Chondrocyte (in vitro differentiated cells): ENCODE data around the gene DCAF4L1. TPM values are rescaled to one million over a fixed set of nuclear protein-coding genes. Genes with fewer than 3 reads are reported as not detected.

ENCODE experiments used
- DNase-seq: peaks from one replicate; pipeline ENCODE4 v3.0.0; 2021; ENCODE audit warnings: mixed read lengths, low spot score
- H3K27ac Mint-ChIP-seq: one replicate; pipeline ENCODE4 v1.8.0; 2021; ENCODE audit warnings: mild to moderate bottlenecking, moderate library complexity, mixed read lengths; ENCODE audit not compliant: unreplicated experiment
- H3K27me3 Mint-ChIP-seq: 2 replicates; pipeline ENCODE4 v1.8.0; 2021; ENCODE audit warnings: low read depth, mixed read lengths
- H3K36me3 Mint-ChIP-seq: 2 replicates; pipeline ENCODE4 v1.8.0; 2021; ENCODE audit warnings: low read depth, mixed read lengths
- H3K4me1 Mint-ChIP-seq: 2 replicates; pipeline ENCODE4 v1.8.0; 2021; ENCODE audit warnings: low read depth, mild to moderate bottlenecking, mixed read lengths
- H3K4me3 Mint-ChIP-seq: one replicate; pipeline ENCODE4 v1.8.0; 2021; ENCODE audit warnings: mild to moderate bottlenecking, moderate library complexity, mixed read lengths; ENCODE audit not compliant: unreplicated experiment
- H3K9me3 Mint-ChIP-seq: 2 replicates; pipeline ENCODE4 v1.8.0; 2021; ENCODE audit warnings: low read depth, mixed read lengths
- CTCF ChIP-seq: fragments of 200-600 bp; sonication (generic); IDR thresholded peaks from 2 replicates; pipeline ENCODE4 v1.5.0; 2021; ENCODE audit warnings: antibody characterized with exemption, mild to moderate bottlenecking, moderate library complexity
- long read RNA-seq: library from polyadenylated mRNA; stranded (forward); transcript quantifications from one replicate; pipeline ENCODE4 v2.0.0, GENCODE V29; 2021
- total RNA-seq: library from RNA; stranded (reverse); gene quantifications from 3 replicates; pipeline ENCODE4 v1.2.1, GENCODE V29; 2021

The DCAF4L1 gene
- total RNA-seq = 0.10 to 0.24 TPM in 2 of 3 replicates, not detected in the other
- long read RNA-seq = 0 reads

GRCh38 chr4:41981456-41981855 lies at the start of gene DCAF4L1:
TSS of gene DCAF4L1 (plus strand) at chr4:41981756. CDS start at chr4:41981793, 37 bp downstream.
- TF ChIP-seq CTCF = no peak
- Mint-ChIP-seq H3K36me3 (no peaks in the 10 kb centered on the region), H3K9me3 (no peaks in the 10 kb centered on the region)

GRCh38 chr4:41932988-41933387 lies 48.6 kb upstream of the DCAF4L1 start:
- no peak overlapping the region for H3K27ac Mint-ChIP-seq
- H3K36me3 Mint-ChIP-seq = no peaks in the 10 kb centered on the region
- H3K4me3 Mint-ChIP-seq = no peak overlapping the region
- peaks cover 30% of the 10 kb centered on the region for H3K4me1 Mint-ChIP-seq
- no peak for TF ChIP-seq CTCF
- DNase-seq = no peak
- H3K9me3 Mint-ChIP-seq = peaks cover 4% of the 10 kb centered on the region
- peaks cover 27% of the 10 kb centered on the region for H3K27me3 Mint-ChIP-seq

More at GRCh38 chr4:41981456-41981855, at the start of gene DCAF4L1:
- H3K4me3 Mint-ChIP-seq = no peak within 1 kb of the TSS
- H3K27ac Mint-ChIP-seq = no peak within 1 kb of the TSS
- no peaks in the 10 kb centered on the region for H3K4me1 Mint-ChIP-seq
- no peak for DNase-seq
- no peaks in the 10 kb centered on the region for H3K27me3 Mint-ChIP-seq

- Mint-ChIP-seq H3K27me3 (peaks cover 22% of the 10 kb centered on the region), H3K27ac (no peak overlapping the region), H3K36me3 (no peaks in the 10 kb centered on the region), H3K4me1 (peaks cover 30% of the 10 kb centered on the region), H3K9me3 (peaks cover 4% of the 10 kb centered on the region), H3K4me3 (no peak overlapping the region)
- no peak for DNase-seq
- TF ChIP-seq CTCF = no peak
Observed at GRCh38 chr4:41933997-41934503, 47.5 kb upstream of the DCAF4L1 start.

- no peak for DNase-seq
- Mint-ChIP-seq H3K36me3 (no peaks in the 10 kb centered on the region), H3K9me3 (peaks cover 4% of the 10 kb centered on the region), H3K27ac (no peak overlapping the region), H3K4me3 (peak overlapping the region; percentile 99), H3K4me1 (peaks cover 30% of the 10 kb centered on the region), H3K27me3 (peaks cover 19% of the 10 kb centered on the region)
- no peak for TF ChIP-seq CTCF
Observed at GRCh38 chr4:41934514-41934900, 47.0 kb upstream of the DCAF4L1 start.

- Mint-ChIP-seq H3K9me3 (peaks cover 4% of the 10 kb centered on the region), H3K27me3 (peaks cover 14% of the 10 kb centered on the region), H3K36me3 (peaks cover 4% of the 10 kb centered on the region), H3K4me1 (peaks cover 30% of the 10 kb centered on the region), H3K4me3 (peak within 1 kb of the TSS; percentile 99), H3K27ac (peak within 1 kb of the TSS; percentile 93)
- peak; percentile 54 for TF ChIP-seq CTCF
- DNase-seq = no peak
Observed at GRCh38 chr4:41934901-41935651, 46.5 kb upstream of the DCAF4L1 start, which contains the start of gene TMEM33. TSS of gene TMEM33 (plus strand) at chr4:41935429. CDS start at chr4:41935485, 56 bp downstream.
